ENCODE measurements around the gene EGFR.

The EGFR gene

GRCh38 chr7:55134786-55135185, 116.0 kb downstream of the EGFR start:
- H3K4me3 ChIP-seq (ENCODE audit: control insufficient read depth, low read depth, low read length): no peak overlapping the region
- DNase-seq (ENCODE audit: low read depth): peak; percentile 60
- no peak for TF ChIP-seq CTCF (conservative IDR thresholded peaks at IDR 0.05; ENCODE audit: control insufficient read depth, insufficient read depth, low read depth, low read length)

- no peak for TF ChIP-seq CTCF (conservative IDR thresholded peaks at IDR 0.05; ENCODE audit: control insufficient read depth, insufficient read depth, low read depth, low read length)
- no peak overlapping the region for H3K4me3 ChIP-seq (ENCODE audit: control insufficient read depth, low read depth, low read length)
- no peak for DNase-seq (ENCODE audit: low read depth)
Observed at GRCh38 chr7:55135462-55135861, 116.6 kb downstream of the EGFR start.

GRCh38 chr7:55138663-55139062, 119.8 kb downstream of the EGFR start:
- DNase-seq (ENCODE audit: low read depth): no peak
- H3K4me3 ChIP-seq (ENCODE audit: control insufficient read depth, low read depth, low read length): no peak overlapping the region
- no peak for TF ChIP-seq CTCF (conservative IDR thresholded peaks at IDR 0.05; ENCODE audit: control insufficient read depth, insufficient read depth, low read depth, low read length)

GRCh38 chr7:55140221-55140940, 121.6 kb downstream of the EGFR start:
- peak; percentile 90 for DNase-seq (ENCODE audit: low read depth)
- H3K4me3 ChIP-seq (ENCODE audit: control insufficient read depth, low read depth, low read length): no peak overlapping the region
- no peak for TF ChIP-seq CTCF (conservative IDR thresholded peaks at IDR 0.05; ENCODE audit: control insufficient read depth, insufficient read depth, low read depth, low read length)

GRCh38 chr7:55140941-55141278, 122.1 kb downstream of the EGFR start:
- no peak overlapping the region for H3K4me3 ChIP-seq (ENCODE audit: control insufficient read depth, low read depth, low read length)
- no peak for TF ChIP-seq CTCF (conservative IDR thresholded peaks at IDR 0.05; ENCODE audit: control insufficient read depth, insufficient read depth, low read depth, low read length)
- no peak for DNase-seq (ENCODE audit: low read depth)

GRCh38 chr7:55142919-55143600, 124.2 kb downstream of the EGFR start:
- no peak overlapping the region for H3K4me3 ChIP-seq (ENCODE audit: control insufficient read depth, low read depth, low read length)
- no peak for TF ChIP-seq CTCF (conservative IDR thresholded peaks at IDR 0.05; ENCODE audit: control insufficient read depth, insufficient read depth, low read depth, low read length)
- DNase-seq (ENCODE audit: low read depth): no peak

Measured in fibroblast of mammary gland (primary cell).